ENCODE data around the gene KRT78.
A peak's percentile ranks its signal among the peaks of the same experiment; 100 is the strongest.

Gene KRT78

DNA sequence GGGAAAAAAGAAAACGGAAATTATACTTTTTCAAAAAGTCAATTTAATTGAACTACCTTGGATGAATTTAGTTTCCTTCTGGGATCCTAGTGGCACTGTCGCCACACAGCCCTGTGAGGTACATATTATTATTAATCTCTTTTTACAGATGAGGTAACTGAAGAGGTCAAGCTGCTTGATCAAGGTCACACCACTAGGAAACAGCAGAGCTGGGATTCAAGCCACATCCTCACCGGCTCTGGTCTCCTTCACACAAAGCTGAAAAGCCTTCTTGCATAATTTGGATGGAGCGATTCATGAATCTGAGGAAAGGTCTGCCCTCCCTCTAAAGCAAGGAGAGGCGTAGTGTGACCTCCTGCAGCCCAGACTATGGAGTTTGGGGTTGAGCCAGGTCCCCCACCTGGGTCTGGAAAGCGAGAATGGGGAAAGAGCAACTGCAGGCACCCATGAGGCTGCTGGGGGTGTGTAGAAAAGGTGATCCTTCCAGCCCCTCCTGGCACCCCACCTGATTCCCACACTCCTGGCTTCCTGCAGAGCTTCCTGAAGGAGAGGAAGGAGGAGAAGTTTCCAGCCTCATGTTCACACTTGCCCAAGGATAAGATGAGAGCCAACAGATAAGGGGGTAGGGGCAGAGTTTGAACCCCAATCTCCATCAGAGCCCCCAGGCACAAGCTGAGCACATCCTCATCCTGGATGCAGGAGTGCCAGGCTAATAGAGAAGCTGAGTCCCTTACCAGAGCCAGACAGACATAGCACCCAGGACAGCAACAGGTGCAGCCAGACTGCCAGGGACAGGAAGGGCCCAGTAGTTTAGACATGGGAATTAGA is 10.8 kb downstream of the KRT78 start:
- DNase-seq: no peak

DNA sequence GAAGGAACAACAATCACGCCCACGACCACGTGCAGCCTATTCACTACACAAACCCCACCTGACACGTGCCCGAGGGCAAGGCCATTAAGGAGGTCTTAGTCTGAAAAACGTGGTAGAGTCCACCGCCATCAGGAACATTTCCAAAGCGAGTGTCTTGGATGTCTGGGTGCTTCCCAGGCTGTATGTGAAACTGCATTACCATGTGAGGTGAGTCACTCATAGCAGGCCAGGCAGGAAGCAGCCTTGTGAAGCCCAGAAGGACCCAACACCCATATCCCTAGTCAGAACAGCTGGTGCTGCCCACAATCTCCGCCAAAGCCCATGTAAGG is 11.4 kb downstream of the KRT78 start:
- peak; percentile 15 for DNase-seq

DNA sequence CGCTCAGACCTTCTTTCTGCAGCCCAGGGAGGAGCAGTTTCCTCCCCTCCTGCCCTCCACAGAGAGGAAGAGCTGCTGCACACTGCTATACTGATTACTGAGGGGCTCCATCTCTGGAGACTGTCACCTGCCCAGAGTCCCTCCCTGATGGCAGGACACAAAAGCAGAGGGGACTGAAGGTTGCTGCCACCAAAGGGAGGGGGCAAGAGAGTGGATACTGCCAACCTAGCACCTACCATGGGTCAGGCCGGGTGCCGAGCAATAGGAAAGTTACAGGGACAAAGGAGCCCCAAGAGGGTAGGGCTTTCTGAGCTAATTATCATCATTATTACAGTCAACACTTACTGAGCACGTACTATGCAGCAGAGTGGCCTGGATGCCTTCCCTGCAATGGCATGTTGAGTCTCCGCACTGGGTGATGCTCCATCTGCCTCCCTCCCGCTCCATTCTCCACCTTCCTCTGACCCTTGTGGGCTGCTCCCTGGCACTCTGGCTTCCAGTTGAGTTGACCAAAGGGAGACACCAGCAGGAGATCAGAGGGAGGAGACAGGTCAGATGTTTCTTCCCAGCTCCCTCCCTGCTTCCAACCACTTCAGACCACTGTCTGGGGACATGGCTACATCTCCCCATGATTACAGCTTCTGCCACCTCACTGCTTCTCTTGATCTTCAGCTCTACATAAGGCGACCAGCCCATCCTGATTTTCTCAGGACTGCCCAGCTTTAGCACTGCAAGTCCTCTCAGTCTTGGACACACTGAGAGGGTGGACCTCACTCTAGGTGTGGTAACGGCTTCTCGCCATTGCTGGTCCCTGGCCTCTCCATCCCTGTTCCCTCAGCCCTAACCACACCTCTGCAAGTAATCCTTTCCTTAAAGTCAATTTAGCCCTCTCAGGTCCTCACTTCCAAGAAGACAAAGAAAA is 12.0 kb downstream of the KRT78 start:
- DNase-seq: no peak

DNA sequence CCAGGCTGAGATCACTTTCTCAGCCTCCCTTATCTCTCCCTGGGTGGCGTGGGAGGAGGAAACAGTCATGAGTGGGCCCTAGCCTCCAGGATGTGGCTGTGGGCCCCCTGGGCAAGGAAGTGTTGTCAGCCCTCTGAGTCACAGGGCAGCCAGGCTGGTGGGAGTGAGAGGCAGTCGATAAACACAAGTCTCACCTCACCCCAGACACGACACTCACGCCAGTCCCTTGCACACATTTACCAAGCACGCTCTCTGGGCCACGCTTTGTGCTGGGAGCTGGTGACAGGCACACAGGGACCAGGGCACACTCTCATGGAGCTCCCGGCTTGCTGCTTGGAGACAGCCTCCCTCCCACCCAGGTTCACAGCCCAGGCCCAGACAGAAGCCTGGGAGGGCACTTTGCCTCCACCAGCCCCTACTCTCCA is 12.7 kb downstream of the KRT78 start:
- no peak for DNase-seq

DNA sequence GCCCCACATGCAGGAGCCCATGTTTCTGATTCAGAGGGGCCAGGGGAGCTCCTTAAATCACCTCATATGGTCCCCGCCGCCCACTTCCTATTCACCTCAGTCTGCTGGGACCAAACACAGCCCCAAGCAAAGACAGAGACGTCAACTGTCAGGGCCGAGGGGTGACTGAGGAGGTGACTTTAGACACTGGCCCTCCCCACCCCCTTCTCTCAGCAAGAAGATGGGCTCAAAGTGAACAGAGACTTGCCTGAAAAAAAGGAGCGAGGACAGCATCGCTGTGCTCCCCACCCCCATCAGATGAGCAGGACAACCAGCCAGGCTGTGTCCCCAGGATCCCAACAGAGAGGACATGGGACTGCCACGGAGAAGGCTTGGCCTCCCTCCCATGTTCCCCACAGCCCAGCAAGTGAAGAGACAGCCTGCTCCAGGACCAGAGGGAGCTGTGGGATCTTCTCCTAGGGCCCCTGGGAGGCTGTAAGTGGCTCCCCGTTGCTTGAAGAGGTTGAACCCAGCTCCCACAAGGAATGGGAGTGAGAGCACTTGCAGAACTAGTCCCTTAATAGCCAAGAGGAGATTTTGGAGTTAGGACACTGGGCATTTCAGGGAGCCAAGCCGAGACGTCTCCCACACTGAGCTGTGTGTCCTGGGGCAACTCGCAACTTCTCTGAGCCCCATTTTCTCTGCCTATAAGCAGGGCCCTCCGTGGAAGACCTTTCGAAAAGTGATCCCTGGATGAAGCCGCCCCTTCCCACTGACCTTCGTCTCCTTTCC is 13.3 kb downstream of the KRT78 start:
- DNase-seq: no peak

DNA sequence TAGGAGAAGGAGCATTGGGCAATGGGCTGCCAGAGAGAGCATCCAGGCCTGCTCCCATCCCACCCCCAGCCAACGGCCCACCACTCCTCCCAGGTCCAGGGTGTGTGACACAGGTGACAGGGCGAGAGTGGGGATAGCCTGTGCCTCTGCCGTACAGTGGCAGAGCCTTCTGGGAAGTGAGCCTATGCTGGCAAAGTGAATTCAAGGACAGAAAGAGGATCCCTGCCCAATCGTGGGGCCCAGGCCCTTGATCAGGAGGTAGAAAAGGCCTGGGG is 14.1 kb downstream of the KRT78 start:
- no peak for DNase-seq

DNA sequence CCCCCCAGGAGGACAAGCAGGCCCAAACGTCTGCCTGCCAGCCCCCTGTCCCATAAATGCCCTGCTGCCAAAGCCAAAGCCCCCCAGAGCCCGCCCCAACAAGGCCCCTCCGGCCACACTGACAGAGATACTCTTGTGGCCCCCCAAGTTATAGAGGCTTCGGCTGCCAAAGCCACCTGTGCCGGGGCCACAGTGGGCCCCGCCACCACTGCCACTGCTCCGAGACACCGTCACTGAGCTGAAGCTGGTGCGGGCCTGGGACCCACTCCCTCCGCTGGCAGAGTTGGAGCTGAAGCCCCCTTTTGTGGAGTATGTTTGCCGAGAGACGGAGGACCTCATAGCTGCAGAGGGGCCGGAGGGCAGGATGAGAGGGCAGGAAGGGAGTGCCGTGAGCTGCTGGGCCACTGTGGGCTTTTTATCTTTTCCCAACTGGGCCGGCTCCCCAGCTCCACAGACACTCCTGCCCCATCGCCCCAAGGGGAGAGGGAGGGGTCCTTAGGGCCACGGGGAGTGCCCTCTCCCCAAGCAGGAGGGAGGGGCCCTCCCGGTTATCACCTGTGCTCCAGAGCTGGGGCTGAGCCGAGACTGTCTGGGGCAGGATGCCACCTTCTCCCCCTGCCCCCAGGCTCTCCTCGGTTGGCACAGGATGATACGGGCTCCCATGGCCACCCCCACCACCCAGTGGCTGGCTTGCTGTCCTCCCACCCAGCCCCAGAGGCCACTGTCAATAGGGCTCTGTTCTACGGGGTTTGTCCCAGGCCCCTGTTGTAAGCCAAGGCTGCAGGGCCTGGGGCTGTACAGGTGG is 14.7 kb downstream of the KRT78 start, which contains the start of gene KRT79:
KRT79 (minus strand) TSS at position 390 of the 805 bp plus-strand sequence; CDS start at position 339, 51 bp downstream.
- DNase-seq: no peak

DNA sequence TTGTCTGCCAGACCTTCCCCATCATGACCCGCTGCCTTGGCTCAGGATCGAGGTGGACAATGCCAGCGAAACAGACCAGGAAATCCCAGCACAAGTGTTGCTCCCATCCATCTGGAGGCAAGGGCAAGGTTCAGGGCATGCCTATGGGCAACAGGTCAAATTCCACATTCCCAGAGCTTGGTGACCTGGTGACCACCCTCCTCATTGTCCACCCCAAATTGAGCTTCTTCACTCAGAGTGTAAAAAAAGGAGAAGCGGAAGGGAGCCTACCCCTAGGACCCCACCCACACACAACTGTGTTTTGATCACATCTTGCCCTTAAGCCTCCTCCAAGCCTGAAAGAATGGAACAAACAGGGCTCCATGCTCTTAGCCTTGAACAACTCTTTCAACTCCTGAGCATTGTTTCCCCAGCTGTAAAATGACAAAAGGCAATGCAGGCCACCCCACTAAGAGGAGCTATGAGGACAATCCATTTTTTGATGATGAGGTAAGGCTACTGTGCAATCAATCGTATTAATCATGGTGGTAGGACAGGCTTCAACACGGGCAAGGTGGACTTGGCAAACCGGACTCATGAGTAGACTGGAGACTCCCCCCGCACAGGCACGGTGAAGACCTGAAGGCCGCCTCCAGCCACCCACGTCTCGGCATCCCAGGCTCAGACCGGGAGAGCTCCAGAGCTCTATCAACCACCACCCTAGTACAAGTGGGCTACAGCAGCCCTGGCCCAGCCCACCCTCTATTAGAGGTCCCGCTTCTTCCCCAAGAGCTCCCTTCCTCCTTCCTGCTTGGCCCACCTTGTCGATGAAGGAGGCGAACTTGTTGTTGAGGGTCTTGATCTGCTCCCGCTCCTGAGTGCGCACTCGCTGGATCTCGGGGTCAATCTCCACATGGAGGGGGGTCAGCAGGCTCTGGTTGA is 15.5 kb downstream of the KRT78 start:
- no peak for DNase-seq

DNA sequence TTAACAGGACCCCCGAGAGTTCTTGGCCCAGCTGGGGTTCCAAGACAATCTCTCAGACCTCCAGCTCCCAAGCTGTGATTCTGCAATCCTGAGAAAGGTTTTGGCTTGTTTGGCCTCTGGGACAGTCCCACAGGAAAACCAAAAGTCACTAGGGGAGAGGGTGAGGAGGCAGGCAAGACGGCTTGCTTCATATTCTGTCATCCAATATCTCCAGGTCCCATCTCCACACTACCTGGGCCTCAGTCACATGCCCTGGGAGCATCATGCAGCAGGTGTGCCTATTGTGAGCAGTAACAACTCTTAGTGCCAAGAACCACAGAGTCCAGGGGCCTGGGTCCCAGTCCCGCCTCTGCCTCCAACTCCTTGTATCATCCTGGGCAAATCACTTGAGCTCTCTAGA is 16.3 kb downstream of the KRT78 start:
- DNase-seq: no peak

DNA sequence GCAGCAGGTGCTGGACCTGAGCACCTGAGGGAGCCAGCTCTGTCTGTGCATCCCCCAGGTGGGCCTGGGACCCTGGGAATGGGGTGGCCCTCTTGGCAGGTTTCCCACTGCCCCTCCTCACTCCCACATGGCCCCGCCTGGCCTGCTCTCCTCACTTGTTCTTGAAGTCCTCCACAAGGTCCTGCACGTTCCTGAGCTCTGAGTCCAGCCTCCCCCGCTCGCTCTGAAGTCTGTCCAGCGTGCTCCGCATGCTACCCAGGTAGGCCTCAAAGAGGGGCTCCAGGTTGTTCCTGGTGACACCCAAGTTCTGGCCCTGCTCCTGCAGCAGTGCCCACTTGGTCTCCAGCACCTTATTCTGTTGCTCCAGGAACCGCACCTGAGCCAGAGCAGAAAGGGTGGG is 17.5 kb downstream of the KRT78 start:
- DNase-seq: no peak

DNA sequence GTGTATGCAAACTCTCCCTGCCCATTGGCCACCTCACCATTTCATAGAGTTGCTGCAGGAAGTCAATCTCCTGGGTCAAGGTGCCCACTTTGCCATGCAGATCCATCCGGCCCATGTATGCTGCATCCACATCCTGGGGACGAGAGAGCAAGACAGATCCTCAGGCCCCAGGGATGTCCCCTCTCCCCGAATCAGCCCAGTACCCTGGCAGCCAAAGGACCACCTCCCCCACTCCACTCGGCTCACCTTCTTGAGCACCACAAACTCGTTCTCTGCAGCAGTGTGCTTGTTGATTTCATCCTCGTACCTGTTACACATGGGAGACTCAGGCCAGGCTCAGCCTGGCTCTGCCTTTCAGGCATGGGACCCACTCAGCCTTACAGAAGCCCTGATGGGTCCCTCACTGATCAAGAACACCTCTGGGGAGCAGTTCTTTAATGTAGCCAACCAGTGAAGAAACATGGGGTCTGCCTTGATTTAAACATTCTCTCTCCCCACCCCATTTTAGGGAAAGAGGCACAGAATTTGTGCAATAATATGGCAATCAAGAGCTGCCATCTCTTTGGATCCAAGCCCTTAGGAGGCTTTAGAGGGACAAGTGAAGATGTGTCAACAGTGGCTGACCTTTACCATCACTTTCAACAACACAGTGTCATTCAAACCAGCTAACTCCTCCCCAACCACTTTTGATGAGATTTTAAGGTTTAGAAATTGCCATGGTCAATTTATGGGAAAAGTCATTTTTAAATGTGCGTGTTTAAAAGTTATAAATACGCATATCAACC is 18.6 kb downstream of the KRT78 start:
- no peak for DNase-seq

DNA sequence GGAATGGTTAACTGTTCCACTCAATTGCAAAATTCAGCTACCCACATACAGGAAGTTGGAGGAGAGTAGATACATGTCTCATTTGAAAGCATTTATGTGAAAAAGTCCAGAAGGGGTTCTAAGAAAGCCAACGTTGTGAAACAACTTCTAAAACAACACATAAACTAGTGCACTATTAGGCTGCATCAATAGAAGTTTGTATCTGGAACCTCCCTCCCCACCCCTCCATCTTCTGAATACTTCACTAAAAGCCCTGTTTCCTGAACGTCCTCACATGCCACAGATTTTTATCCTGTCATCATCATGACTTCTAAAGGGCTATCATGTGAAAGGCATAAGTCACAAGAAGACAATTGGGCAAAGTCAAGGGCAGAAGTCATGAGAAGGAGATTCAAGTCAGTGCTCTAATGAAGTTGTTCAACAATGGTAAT is 20.2 kb downstream of the KRT78 start:
- no peak for DNase-seq

DNA sequence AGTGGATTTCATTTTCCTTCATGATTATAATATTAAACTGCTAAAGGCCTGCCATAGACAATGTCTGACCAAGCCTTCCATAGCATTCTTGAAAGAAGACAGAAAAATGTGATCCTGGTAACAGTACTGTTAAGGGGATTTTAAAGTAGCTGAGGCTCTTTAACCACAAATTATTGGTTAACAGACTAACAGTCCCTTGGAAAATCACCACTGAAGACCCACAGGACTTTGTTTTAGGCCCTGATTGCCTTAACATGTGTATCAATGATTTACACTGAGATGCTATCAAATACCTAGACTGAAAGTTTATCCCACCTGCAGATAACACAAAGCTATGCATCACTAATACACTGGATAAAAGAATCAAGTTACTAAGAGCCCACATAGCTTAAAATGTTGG is 20.6 kb downstream of the KRT78 start:
- DNase-seq: no peak

DNA sequence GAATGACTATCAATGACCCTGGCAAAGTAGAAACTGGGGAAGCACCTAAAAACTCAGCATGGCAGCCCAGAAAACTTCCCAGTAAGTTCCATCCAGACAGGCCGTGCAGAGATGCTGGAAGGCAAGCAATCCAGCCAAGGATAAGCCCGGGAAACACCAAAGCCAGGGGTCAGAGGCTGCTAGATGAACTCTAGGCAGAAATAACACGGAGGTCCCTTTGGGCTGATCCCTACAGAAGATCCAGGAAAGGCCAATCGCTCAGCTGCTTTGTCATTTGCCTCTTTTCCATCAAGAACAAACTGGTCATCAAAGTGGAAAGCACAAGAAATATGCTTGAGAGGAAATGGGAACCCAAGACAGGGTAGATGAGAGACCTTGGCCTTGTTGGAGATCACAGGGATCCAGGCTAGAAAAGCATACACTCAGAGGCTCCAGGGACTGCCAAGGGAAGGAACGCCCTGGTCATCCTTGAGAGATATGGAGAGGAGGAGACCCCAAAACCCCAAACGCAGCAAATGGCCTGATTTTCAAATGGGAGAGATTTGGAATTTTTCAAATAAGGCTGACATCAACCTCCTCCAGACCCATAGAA is 21.2 kb downstream of the KRT78 start:
- no peak for DNase-seq

DNA sequence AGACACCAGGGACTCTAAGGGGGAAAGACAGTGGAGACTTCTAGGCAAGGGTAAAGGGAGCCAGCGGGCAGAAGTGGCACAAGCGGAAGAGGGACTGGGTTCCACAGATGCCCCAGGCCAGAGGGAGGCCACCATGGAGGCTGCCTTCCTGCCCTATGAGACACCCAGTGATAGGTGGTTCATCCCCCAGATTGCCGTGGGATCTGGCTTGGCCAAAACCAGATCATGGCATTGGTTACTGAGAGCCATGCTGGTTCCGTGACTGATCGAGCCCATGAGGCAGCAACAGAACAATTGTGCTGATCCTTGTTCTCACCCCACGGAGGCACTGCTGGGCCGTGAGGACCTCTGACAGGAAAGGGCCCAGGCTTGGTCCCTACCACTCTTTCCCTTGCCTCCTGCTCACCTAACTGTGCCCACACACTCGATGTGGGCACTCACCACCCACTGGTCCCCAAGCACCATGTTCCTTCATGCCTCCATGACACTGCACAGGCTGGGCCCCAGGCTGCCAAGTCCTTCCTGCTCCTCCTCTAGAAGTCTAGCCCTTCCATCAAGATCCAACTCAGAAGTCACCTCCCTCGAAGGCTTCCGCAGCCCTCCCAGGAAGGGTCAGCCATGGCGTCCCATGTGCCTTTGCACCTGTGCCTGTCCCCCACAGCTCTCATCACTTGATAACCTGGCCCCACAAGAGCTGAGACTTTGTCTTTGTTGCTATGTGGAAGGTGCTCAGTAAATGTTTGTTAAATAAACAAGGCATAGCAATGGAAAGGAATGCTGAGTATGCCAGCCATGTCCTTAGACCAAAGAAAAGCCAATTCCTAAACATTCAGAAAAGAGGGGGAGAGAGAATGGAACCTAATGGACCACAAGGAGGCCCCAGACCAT is 21.9 kb downstream of the KRT78 start:
- DNase-seq: no peak

DNA sequence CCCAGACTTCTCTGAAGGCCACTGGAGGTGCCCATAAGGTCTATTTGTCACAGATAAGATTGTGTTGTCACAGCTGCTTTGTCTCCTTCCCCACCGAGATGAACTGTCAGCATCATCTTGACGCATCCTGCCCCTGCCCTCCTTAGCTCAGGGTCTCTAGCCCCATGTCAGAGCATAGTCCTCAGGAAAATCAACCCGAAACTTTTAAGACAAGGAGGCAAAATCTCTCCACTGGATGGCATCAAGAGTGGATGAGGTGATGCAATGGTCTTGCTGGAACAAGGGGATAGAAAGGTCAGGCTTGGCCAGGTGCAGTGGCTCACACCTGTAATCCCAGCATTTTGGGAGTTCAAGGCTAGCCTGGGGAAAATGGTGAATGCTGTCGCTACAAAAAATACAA is 22.8 kb downstream of the KRT78 start:
- no peak for DNase-seq

DNA sequence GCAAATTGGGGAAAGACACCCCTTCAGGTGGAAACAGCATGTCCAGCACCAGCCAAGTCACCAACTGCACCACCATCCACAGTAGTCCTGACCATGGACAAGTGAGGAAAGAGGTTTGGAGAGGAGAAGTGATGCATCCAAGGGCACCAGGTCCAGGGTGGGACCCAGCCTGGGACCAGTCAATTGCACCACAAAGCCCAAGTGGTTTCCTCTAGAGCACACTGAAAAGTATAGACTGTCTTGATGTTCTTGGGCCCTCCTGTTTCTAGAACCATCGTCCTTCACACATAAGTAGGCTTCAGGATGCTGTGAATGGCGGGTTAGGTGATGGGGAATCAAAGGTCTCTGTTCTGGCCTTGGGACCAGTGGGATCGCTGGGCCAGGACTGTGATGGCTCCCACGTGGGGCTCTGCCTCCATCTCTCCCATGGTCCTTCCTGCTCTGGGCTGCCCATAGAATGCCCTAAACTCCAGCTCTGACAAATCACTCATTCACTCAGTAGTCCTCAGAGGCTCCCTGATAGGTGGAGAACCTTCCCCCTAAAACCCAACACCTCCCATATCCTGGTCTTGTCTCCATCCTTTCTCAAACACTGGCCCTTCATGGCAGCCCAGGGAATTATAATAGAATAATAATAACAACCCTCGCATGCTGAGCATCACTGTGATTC is 23.9 kb downstream of the KRT78 start:
- no peak for DNase-seq

DNA sequence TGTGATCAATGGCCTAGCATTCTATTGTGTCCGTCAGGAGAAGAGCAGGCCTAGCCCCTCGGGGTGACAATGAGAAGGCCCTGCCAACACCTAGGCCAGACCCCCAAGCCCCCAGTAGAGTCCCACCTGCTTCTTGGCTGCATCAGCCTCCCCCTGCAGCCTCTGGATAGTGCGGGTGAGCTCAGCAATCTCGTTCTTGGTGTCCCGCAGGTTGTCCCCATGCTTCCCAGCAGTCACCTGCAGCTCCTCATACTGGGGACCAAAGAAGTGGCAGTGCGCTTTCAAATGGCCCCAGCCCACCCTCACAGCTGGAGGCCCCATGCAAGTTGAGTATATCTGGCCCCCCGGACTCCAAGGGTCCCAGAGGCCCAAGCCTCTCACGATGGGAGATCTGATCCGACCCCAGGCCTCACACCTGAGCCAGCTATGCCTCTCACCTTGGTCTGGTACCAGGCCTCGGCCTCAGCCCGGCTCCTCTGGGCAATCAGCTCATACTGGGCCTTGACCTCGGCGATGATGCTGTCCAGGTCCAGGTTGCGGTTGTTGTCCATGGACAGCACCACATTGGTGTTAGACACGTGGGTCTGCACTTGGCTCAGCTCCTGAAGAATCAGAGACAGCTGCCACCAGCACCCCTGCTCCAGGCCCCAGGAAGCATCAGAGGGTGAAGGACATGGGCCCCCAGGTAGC is 24.9 kb downstream of the KRT78 start:
- no peak for DNase-seq

All from amniotic stem cell (primary cell).